ENCODE results near the gene ELOVL7.
"Not testable (repeated sequence)": the region's sequence is repeated elsewhere in the genome, so short reads cannot be mapped to it uniquely, and the experiment has no call there.

ELOVL7 gene

DNA sequence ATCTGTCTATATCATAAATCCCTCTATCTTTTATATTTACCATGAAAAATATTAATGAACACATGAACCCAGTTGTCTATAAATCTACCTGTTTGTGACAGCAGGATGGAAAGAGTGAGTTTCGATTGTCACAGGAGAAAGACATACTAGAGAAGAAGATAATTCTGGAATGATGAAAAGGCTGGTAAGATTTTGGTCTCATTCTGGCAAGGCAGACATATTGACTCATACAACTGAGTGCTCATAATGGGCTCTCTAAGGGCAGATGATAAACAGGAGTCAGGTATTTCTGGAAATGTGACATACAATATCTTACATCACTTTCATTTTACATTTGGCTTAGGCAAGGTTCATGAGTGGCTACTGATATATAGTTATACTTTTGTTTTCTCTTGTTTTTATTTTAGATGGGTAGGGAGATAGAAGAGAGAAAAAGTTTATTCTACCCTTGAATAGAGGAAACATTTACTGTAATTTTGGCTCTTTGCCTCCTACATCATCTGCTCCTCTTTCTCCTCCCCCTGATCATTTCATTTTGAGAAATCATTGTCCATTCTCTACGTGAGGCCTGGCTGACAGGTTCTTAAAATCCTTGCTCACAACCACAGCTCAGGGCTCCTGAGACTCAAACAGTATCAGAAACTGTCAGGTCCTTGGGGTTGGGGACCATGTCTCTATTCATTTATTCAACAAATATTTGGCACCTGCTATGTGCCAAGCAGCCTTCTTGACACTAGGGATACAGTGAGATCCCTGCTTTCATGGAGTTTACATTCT lies 14.4 kb downstream of the ELOVL7 start:
- no peak for DNase-seq

DNA sequence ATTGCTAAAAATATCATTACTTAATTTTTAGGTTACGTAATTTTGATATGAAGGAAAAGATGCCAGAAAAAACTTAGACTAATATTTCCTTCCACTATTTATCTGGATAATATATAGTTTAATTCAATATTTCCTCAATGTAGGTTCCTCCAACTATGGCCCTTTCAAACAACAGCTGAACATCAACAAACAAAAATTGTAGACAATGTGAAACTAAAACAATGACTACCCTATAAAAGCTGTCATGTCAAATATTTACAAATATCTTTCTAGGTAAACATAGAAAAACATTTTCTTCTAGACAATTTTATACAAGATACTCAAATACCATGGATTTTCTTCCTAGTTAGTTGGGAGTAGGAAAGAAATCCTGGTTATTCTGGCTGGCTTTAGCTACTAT lies 16.9 kb downstream of the ELOVL7 start:
- no peak for DNase-seq

DNA sequence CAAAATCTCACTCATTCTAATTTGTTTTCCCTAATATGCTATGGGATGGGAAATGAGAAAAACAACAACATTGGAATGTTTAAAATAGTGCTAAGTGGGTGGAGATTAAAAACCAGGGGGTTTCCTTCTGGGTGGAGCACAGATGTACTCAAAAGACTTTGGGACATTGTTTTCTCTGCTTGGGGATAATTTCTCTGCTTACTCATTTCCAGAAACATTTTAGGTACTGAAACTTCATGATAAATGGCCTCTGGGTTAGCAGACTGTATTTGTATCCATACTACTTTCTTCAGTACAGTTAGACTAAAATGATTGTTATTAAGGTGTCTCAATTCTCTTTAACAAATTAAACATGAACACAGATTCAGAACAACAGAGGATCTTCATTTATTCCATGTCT lies 17.4 kb downstream of the ELOVL7 start:
- DNase-seq, result no peak

GRCh38 chr5:60823574-60823973 lies 20.5 kb downstream of the ELOVL7 start:
- DNase-seq, result no peak

- no peak for DNase-seq
Observed at GRCh38 chr5:60822285-60822556, 21.8 kb downstream of the ELOVL7 start.

DNA sequence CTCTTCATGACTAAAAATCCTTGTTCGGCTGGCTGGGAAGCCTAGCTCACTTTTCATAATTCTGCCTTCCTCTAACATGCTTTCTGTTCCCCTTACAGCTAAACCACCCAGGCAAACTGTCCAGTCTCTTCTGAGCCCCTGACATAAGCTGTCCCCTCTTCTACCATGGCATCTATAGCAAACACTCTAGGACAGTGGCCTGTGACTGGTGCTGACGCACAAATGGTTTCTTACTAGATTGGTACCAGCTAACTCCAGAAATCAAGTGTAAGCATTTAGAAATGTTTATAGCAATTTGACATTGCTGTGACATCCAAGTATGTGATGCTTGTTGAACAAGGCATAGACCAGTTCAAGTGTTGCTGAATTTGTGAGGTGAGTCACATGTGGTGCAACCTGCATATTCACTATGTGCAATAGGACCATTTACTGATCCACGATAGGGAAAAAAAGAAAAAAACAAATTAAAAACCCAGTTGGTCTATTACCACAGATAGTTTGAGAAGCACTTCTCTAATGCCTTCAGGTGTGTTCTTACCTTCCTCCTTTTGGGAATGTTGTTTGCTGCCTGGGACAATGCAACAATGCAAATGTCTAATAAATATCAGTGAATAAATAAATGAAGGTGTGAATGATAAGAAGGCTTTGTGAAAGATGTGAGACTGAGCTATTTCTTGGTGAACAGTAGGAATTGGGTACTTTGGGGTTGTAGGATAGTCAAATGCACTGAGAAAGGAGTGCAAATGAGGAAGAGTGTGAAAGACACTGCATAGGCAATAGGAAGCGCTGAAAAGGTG lies 22.4 kb downstream of the ELOVL7 start:
- no peak for DNase-seq

GRCh38 chr5:60820593-60821487 lies 23.2 kb downstream of the ELOVL7 start:
- no peak for DNase-seq

DNA sequence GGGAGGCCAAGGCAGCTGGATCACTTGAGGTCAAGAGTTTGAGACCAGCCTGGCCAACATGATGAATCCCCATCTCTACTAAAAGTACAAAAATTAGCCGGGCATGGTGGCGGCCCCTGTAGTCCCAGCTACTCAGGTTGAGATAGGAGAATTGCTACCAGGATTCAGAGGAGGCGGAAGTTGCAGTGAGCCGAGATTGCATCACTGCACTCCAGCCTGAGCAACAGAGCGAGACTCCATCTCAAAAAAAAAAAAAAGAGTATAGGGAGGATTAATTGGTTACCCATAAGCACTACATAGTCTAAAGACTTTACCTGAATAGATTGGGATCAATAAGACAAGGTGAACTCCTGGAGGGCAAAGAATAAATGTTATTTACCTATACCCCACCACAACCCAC lies 27.9 kb downstream of the ELOVL7 start:
- not testable (repeated sequence) for DNase-seq

DNA sequence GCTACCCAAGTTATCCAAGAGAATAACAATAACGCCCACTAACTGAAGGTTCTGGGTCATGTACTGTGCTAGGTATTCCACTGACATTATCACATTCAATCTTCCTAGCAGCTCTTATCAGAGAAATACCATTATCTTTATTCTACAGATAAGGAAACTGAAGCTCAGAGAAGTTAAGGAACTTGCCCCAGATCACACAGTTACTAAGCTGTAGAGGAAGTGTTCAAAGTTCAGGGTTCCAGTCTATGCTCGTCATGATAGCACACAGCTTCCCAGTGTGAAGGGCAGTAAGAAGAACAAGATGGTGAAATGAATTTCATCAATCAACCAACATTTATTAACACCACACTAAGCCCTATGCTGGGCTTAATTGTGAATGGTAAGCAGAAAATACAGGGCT lies 29.6 kb downstream of the ELOVL7 start:
- no peak for DNase-seq

DNA sequence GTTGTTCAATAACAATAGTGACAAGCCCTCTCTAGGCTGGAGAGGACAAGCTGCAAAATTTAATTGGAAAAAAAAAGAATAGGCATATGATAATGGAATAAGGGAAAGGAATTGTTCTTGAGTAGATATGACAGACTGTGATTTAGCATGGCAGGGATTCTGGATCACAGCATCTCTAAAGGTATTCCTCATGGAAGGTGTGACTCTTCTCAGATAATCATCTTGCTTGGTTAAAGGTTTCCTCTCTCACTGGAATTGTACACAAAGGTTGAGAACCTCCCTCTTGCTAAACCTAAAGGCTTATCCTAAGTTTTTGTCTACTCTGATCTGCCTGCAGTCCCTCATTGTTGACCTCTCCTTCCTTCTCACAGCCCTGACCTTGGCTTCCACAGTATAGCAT lies 31.6 kb downstream of the ELOVL7 start:
- DNase-seq, result no peak

- DNase-seq, result no peak
Observed at GRCh38 chr5:60811105-60811504, 33.0 kb downstream of the ELOVL7 start.

- no peak for DNase-seq
Observed at GRCh38 chr5:60810438-60811085, 33.5 kb downstream of the ELOVL7 start.

- DNase-seq, result no peak
Observed at GRCh38 chr5:60809891-60810425, 34.1 kb downstream of the ELOVL7 start.

- no peak for DNase-seq
Observed at GRCh38 chr5:60806591-60807243, 37.4 kb downstream of the ELOVL7 start.

- DNase-seq, result no peak
Observed at GRCh38 chr5:60805463-60805862, 38.6 kb downstream of the ELOVL7 start.

GRCh38 chr5:60803712-60804111 lies 40.4 kb downstream of the ELOVL7 start:
- DNase-seq, result no peak

DNA sequence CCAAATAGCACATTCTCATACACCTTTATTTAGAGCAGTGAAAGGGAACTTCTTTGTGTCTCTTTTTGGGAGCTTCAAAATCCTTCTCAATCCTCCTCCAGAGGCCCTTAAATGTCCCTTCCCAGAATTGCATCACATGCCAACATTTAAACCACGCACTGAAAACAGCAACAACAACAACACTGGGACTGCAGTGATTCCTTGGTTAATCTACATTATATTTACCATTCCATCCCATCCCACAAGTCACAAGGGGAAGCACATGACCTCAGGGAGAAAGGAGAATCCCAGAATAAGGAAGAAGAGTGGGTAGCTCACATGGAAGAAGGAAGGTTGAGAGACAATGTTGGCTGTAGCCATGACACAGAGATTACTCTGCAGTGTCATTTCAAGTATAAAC lies 41.1 kb downstream of the ELOVL7 start:
- no peak for DNase-seq

- no peak for DNase-seq
Observed at GRCh38 chr5:60802226-60802625, 41.8 kb downstream of the ELOVL7 start.

DNA sequence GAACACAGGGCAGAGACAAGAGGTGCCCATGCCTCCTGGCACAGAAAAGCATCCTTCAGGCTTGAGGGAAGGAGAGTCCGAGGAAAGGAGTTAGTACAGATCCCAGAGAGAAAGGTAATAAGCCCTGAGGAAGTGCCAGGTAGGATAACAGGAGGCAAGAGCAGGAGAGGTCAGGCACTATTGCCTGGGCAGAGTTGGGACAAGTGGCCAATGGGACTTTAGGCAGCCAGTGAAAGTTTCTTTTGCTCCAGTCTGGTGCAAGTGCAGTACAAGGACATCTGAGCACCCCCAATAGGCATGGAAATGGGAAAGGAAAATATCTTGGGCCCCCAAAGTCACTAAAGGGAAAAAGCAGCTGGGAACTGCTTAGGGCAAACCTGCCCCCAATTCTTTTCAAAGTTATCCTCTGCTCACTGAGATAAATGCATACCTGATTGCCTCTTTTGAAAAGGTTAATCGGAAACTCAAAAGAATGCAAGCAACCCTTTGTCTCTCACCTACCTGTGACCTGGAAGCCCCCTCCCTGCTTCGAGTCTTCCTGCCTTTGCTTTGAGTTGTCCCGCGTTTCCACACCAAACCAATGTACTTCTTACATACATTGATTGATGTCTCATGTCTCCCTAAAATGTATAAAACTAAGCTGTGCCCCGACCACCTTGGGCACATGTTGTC lies 46.5 kb downstream of the ELOVL7 start:
- peak in 1 of 14 donors; percentile 3 for DNase-seq

DNA sequence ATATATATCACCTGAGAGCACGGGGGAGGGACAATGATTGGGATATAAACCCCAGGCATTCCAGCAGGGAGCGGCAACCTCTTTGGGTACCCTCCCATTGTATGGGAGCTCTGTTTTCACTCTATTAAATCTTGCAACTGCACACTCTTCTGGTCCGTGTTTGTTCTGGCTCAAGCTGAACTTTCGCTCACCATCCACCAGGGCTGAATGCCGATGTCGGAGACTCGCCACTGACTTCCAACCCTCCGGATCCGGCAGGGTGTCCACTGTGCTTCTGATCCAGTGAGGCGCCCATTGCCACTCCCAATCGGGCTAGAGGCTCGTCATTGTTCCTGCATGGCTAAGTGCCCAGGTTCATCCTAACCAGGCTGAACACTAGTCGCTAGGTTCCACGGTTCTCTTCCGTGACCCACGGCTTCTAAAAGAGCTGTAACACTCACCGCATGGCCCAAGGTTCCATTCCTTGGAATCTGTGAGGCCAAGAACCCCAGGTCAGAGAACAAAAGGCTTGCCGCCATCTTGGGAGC lies 48.6 kb downstream of the ELOVL7 start:
- not testable (repeated sequence) for DNase-seq

DNA sequence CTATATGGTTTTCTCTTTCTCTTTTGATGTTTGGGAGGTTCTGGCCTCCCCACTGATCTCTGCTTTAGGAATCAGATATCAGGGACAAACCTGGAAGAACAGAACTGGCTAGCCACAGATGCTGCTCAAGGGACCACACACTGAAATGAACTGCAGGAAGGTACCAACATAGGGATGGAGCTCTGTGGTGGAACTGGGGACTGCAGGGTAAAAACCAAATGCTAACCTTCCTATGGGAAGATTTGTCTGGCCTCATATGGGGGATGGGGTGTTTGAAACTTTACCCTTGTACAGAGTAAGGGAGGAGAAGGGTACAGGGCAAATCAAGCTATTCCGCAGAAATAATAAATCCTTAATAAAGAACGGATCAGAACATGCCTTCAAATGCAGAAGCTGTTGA lies 49.4 kb downstream of the ELOVL7 start:
- DNase-seq, result no peak

Data from C1 segment of cervical spinal cord (tissue), 14 donors.